ENCODE results near the gene RAB3A.
A peak's percentile ranks its signal among the peaks of the same experiment; 100 is the strongest.

Gene RAB3A, protein sequence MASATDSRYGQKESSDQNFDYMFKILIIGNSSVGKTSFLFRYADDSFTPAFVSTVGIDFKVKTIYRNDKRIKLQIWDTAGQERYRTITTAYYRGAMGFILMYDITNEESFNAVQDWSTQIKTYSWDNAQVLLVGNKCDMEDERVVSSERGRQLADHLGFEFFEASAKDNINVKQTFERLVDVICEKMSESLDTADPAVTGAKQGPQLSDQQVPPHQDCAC

DNA sequence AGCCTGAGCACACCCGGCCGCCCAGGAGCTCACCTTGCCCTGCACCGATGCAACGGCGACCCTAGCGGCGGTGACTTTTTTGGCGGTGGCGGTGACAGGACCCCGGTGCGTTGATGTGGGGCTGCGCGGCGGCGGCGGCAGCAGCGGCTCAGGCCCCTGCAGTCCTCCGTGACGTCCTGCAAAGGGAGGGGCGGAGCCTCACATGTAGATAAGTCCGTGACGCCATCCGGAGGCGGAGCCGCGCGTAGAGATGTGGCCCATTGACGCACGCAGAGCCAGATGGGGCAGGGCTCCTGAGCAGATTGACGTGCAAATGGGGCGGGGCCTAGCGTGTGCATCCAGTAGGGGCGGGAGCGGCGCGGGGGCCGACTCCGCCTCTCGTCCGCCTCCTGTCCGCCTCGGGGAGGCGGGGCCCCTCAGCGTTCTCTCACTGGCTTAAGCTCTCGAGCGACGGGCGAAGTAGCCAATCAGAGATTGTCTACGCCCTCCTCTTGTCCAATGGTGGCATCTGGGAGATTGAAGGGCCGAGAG is at the start of gene RAB3A:
TSS of gene RAB3A (minus strand) at position 180 of the 531 bp plus-strand sequence. CDS start 1,302 bp downstream, outside the sequence.
- DNase-seq (ENCODE audit: low read depth), result peak; percentile 99

DNA sequence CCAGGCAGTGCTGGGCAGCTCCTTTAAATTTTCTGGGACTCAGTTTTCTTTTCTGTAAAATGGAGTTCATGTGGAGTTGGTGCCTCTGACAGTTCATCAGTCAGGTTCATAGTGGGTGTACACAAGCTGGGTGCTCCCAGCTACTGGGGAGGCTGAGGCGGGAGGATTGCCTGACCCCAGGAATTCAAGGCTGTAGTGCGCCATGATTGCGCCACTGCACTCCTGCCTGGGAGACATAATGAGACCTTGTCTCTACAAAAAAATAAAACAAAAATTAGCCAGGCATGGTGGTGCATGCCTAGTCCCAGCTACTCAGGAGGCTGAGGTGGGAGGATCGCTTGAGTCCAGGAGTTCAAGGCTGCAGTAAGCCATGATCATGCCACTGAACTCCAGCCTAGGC is 49.3 kb upstream of the RAB3A start:
- DNase-seq (ENCODE audit: low read depth), result no peak

DNA sequence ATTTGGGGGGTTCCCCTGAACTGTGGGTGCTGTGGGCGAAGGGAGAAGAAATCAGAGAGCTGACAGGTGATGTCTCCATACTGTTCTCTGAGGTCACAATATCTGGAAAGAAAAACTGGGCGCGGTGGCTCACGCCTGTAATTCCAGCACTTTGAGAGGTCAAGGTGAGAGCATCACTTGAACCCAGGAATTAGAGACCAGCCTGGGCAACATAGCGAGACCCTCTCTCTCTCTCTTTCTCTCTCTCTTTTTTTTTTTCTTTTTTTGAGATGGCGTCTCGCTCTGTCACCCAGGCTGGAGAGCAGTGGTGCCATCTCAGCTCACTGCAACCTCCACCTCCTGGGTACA is 48.5 kb upstream of the RAB3A start:
- DNase-seq (ENCODE audit: low read depth), result no peak

DNA sequence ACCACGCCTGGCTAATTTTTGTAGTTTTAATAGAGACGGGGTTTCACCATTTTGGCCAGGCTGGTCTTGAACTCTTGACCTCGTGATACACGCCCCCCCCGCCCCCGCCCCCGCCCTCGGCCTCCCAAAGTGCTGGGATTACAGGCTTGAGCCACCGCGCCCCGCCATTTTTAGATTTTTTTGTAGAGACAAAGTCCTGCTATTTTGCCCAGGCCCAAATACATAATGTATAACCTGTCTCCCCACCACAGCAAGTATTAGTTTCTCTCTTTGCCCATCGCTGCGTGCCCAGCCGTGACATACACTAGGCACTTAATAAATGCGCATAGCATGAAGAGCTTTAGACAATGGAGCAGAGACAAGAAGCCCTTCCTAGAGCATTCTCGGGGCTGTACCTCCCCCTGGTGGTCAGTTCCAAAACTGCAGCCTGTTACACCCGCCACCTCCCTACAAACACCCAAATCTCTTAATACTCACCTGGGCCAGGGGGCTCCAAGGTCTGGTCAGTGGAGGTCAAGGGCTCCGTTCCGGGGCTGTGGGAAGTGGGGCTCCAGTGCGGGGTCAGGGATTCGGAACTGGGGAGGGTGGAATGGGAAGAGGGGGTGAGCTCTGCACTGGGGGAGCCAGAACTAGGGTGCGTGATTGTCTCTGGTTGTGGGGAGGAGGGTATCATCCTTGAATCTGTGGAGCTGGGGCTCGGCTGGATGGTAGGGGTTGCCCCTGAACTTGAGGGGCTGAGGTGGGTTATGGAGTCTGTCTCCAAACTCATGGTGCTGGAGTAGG is 47.9 kb upstream of the RAB3A start:
- peak; percentile 56 for DNase-seq (ENCODE audit: low read depth)

DNA sequence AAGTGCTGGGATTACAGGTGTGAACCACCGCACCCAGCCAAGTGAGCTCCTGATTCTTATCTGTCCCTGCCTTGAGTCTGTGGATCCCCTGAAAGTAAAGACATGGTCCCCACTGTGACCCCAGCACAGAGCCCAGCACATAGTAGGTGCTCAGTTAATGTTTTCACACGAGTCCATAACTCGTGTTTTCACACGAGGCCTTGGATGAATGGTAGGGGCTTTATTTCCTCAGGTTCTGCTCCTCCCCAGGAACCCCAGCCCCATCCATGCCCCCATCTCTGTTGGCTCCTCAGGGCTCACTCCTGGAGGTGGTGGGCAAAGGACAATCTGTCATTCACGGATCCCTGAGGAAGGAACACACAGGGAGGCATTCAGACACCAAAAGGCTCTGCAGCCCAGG is 46.0 kb upstream of the RAB3A start:
- DNase-seq (ENCODE audit: low read depth), result no peak

DNA sequence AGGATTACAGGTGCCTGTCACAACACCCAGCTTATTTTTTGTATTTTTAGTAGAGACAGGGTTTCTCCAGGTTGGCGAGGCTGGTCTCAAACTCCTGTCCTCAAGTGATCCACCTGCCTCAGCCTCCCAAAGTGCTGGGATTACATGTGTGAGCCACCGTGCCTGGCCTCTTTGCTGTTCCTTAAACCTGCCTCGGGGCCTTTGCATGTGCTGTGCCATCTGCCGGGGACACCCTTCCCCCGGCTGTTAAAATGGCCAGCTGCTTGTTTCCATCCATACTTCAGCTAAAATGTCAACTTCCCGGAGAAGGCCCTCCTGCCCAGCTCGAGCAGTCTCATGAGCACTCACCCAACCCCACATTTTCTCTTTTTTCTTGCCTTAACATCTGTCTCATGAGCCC is 41.5 kb upstream of the RAB3A start:
- DNase-seq (ENCODE audit: low read depth), result no peak

DNA sequence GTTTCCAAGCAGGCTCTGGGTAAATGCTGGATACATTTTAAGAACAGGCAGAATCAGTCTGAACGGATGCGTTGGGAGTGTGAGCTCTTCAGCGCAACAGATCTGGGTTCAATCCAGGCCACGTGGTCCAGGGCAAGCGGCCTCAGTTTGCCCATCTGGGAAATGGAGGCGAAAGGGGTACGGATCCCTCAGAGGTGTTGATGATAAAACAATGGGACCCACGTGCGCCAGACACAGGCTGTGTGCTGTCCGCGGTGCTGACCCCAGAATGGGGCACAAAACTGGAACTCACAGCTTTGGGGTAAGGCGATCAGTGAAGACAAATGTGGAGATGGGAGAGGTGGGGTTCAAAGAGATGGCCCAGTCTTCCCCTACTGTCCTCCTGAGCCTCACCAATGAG is 35.5 kb upstream of the RAB3A start:
- no peak for DNase-seq (ENCODE audit: low read depth)

DNA sequence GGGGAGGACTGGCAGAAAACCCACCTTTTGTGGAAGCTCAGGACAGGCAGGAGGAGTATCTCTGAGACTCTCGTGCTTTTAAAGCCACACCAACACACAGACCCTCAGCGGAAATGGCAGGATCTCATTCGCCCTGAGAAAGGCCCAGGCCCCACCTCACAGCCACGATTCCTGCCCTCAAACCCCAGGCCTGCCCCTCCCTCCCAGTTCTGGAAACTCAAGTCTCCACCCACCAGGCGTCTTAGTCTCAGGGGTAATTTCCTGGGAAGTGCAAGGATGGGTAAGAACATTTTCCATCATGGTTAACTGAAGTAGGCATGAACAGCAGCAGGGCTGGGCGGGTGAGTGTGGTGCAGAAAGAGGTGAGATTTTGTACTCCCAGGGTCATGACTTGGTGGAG is 30.4 kb upstream of the RAB3A start:
- DNase-seq (ENCODE audit: low read depth), result no peak

DNA sequence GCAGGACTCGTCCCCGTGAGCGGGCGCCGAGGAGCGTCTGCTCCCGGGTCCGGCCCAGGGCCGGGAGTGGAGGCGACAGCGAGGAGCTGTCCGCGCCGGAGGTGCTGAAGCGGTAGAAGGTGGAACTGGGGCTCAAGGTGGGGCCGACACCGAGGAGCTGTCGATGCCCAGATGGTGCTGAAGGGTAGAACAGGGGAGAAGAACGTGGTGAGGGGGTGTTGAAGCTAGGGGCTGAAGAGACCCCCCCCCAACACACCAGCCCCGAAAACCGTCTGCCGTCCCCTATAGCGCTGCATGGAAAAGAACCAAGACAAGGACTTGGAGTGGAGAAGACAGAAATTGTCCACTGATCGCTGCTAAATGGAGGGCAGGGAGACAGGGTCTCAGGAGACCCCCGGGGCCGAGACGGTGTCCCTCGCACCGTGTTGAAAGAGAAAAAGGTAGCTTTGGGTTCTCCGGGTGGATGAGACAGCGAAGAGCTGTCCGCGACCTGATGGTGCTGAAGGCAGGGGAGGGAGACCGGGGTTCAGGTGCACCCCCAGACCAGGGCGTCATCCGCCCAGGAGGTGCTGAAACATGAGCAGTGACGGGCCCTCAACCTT is 29.5 kb upstream of the RAB3A start:
- no peak for DNase-seq (ENCODE audit: low read depth)

DNA sequence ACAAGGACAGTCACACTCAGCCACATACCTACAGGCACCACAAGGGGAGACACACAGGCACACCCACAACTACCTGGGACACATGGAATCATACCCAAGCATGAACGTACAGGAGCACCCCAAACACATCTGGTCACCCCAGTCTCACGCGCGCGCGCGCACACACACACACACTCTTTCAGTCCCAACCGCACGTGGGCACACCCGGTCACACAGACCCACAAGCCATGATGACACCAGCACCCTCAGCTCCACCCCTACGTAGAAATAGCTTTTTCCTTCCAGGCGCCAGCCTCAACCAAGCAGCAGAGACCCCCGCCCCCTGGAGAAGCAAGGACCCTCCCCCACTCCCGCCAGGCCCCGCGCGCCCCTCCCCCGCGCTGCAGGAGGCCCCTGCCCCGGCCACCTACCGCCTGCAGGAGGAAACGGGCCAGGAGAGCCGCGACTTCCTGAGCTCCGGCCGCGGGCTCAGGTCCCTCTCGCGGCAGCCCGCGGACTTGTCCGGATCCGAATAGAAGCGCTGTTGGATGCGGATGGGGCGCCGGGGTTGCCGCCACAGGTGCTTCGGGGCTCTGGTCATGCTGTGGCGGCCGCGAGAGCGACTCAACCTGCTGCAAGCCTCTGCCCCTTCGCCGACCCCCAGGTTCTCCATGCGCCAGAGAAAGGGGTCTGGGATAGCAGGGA is 28.8 kb upstream of the RAB3A start:
- no peak for DNase-seq (ENCODE audit: low read depth)

DNA sequence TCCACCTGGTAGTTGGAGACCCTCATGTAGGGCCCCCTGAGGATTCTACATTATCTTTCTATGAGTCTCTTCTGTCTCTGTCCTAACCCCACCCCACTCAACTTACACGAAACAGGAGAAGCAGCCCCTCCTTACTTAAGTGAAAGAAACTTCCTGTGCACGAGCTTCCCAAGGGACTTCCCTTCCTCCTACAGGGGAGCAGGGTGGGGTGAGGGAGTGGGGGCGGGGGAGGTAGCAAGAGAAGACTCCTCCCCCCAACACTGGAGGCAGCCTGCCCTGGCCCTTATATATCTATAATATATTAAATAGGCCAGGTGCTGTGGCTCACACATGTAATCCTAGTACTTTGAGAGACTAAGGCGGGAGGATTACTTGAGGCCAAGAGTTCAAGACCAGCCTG is 27.9 kb upstream of the RAB3A start:
- DNase-seq (ENCODE audit: low read depth), result no peak

DNA sequence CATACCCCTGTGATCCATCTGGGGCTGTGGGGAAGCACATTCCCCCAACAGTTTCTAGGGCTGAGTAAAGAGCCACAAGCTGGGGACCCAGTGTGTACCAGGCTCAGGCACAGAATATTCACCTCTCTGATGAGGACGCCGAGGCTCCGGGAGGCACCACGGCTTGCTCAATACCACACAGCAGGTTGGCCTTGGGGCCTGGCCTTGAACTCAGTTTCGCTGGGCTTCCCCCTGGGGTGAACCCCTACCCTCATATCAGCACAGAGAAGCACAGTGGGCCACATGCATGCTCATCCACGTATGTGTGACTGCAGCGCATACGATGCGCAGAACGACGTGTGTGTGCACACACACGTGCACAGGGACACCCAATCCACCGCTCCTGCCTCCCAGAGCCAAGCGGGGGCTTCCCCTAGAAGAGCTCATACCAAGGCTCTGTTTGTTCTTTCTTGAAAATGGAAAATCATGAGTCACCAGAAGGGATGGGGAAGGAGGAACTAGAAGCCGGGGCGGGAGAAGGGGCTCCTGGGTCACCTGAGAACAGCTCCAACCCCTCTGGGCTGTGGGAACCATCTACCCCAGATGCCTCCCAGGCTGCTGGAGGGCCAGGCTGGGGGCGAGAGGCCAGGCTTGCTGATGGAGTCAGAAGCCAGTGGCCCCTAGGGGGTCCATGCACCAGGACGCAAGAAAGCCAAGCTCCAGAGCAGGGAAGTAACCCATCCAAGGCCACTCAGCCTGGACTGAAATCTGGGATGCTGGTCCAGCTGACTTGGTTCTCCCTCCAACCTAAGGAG is 27.3 kb upstream of the RAB3A start:
- DNase-seq (ENCODE audit: low read depth), result no peak

DNA sequence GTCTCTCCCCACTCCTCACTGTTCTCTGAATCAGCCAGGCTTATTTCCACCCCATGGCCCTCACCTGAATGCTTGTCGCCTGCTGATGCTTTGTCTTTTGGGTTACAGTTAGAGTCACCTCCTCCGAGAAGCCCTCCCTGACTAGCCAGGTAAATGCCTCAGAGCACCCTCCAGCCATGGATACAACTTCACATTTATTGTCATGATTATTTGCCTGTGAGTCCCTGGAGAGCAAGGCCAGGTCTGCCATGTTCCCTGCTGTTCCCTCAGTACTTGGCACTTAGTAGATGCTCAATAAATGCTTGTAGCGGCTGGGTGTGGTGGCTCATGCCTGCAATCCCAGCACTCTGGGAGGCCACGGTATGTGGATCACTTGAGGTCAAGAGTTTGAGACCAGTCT is 26.1 kb upstream of the RAB3A start:
- no peak for DNase-seq (ENCODE audit: low read depth)

DNA sequence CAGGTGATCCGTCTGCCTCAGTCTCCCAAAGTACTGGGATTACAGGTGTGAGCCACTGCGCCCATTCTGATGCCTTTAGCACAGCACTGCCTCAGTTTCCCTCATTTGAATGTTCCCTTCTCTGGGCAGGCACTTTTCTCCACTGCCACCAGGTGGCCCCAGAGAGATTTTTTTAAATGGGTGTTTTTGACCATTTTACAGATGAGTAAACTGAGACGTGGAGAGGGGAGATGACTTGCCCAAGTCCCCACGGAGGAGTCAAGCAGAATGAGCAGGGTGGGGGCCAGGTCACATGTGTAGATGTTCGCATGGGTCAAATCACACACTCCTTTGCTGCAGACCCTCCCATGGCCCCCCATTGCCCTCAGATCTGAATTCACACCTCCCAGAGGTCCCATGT is 25.6 kb upstream of the RAB3A start:
- DNase-seq (ENCODE audit: low read depth), result no peak

DNA sequence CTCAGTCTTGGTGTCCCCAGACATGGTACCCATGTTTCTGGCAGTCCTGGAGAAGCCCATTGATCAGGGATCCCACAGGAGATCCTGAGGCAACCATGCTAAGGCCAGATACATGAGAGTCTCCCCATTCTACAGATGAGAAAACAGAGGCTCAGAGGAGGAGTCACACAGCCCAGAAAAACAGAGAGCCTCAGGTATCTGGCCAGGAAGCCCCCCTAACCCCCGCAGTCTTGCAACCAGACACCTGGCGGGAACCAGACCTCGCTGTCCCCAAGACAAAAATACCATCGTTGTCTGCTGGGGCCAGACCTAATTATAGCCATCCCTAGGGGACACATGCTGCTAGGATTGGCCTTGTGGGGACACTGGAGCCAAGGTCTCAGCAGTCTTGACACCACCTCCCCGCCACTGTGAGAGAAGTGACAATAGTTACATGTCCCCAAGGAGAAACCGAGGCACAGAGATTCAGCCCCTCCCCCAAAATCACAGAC is 24.0 kb upstream of the RAB3A start:
- DNase-seq (ENCODE audit: low read depth), result no peak

DNA sequence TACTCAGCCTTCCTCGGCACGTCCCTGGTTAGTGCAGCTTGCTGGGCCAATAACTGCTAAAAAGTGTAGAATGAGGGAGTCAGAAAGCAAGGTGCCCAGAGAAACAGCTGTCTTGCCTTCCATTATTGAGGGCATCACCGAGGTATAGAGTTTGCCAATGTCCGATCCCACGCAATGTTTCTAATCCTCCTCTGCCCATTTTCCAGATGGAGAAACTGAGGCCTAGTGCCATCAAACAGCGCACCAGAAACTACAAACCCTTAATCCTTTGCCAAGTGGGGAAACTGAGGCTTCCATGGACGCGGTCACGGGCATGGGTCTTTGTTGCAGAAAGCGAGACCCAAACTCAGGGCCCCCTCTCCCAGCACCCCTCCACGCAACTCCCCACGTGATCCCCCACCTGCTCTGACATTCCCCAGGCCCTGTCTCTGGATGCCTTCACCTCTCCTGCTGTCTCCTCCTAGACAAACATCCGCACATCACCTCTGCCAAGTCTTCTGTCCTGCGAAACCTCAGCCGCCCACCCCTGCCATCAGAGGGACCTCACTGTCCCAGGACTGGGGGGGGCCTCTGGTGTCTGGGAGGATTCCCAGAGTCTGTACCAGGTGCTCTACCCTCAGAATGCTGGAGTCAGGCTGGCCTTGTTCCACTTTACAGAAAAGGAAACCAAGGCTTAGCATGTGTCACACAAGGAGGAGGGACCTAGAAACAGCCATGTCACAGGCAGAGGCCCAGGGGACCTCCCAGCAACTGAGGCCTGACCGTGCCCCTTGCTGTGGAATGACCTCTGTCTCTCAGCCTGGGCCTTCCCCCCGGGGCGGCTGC is 23.3 kb upstream of the RAB3A start:
- DNase-seq (ENCODE audit: low read depth), result no peak

DNA sequence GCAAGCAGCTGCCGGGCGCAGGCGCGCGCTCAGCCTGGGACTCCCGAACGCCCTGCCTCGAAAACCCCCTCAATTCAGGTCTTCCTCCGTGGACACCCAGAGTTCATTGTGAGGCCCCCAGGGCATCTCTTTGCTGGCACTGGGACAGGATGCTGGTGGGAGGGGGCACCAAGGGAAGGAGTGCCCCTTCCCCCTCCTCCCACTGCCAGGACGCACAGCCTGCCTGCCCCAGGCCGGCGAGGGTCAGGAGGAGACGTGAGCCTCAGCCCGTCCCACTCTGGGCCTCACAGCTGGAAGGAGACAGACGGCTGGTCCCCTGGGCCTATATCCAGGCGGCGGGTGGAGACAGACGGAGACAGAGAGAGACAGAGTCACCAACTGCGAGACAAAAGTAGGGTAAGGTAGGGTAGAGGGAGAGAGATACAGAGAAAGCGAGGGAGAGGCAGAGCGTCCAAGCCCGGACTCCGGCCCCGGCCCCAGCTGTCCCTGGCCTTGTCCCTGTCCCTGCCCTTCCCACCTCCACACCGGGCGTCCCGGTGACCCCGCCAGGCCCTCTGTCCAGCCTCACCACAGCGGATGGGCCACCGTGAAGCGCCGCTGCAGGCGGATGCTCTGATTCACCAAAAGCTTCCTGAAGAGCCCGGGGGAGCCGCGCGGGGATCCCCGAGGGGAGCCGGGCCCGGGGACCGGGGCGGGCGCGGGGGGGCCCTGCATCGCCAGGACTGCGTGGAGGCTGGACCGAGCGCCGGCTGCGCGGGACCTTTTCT is 22.0 kb upstream of the RAB3A start, which contains the start of gene PDE4C:
TSS of gene PDE4C (minus strand) at position 737 of the 767 bp plus-strand sequence. CDS start at position 714, 23 bp downstream.
- DNase-seq (ENCODE audit: low read depth), result no peak

DNA sequence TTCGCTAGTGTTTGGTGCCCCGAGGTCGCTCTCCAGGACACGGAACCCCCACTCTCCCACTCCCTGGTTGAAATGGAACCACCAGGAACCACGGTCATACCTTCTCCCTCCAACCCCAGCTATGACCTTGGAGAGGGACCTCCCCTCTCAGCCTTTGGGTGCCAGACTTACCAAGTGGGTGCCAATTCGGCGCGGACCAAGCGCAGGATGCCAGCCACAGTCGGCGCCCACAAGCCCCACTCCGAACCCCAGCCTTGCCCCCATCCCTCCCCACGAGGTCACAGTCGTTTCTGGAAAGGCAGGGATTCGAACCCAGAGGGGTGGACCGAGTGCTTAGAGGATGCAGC is 21.5 kb upstream of the RAB3A start:
- no peak for DNase-seq (ENCODE audit: low read depth)

DNA sequence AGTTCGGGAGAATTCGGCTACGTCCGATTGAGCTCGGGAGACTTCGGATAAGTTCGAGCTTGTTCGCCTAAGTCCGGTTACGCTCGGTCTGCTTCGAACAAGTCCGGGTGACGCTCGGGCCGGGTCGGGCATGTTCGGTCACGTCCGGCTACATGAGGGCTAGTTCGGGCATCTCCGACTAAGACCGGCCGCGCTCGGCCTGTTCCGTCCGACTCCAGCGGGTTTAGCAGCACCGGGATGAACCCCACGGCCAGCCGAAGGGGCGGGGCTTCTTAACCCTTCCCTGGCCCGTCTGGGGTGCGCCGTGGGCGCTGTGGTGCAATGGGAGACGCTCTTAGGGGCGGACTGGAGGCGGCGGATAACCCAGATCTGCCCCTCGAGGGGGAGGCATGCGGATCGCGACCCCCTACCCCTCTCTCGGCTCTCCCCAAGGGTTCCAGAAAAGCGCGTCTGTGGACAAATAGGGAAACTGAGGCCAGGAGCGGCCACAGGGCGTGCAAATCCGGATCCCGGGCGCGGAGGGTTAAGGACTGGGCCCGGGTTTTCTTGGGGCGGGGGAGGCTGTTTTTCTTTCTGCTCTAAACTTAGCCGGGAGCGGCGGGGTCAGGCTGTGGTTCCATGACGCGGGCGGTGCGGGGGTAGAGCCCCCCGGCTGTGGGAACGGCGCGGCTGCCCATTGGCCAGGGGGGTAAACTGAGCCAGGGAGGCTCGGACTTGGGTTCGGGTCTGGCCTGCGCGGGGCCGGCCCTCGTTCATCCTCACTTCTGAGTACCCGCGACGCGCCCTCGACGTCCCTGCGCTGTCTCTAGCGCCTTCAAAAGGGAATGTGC is 20.9 kb upstream of the RAB3A start:
- DNase-seq (ENCODE audit: low read depth), result peak; percentile 55
